ENCODE data around the gene CNTNAP2. TPM values are rescaled to one million over a fixed set of nuclear protein-coding genes. Genes with fewer than 3 reads are reported as not detected.

The CNTNAP2 gene
- total RNA-seq, 1 experiment from 2014 or later: 60.0 TPM

GRCh38 chr7:147861058-147861716, 1744.6 kb downstream of the CNTNAP2 start:
- CTCF ChIA-PET: no interaction called here
- DNase-seq (ENCODE audit: low spot score): no peak
- Histone ChIP-seq H3K27ac (ENCODE audit: low read depth, low read length, poor library complexity, severe bottlenecking) (no peak overlapping the region), H3K4me3 (ENCODE audit: low read depth, low read length, poor library complexity, severe bottlenecking) (no peak overlapping the region), H3K27me3 (replicated peaks; ENCODE audit: insufficient read depth, low read depth, low read length, poor library complexity) (no peaks in the 10 kb centered on the region), H3K9me3 (ENCODE audit: low read depth, low read length, poor library complexity, severe bottlenecking) (no peaks in the 10 kb centered on the region), H3K36me3 (ENCODE audit: insufficient read depth, low read length, poor library complexity, severe bottlenecking) (no peaks in the 10 kb centered on the region), H3K4me1 (ENCODE audit: insufficient read depth, low read length, poor library complexity, severe bottlenecking) (no peaks in the 10 kb centered on the region)
- BruUV-seq (replicated peaks): no TSS peak
- POLR2A ChIA-PET (ENCODE audit: low non-redundant PET): no interaction called here
- intact Hi-C loops (cut with micrococcal nuclease; ENCODE audit: unreplicated experiment): no loop called here
- TF ChIP-seq, protein P1, sequence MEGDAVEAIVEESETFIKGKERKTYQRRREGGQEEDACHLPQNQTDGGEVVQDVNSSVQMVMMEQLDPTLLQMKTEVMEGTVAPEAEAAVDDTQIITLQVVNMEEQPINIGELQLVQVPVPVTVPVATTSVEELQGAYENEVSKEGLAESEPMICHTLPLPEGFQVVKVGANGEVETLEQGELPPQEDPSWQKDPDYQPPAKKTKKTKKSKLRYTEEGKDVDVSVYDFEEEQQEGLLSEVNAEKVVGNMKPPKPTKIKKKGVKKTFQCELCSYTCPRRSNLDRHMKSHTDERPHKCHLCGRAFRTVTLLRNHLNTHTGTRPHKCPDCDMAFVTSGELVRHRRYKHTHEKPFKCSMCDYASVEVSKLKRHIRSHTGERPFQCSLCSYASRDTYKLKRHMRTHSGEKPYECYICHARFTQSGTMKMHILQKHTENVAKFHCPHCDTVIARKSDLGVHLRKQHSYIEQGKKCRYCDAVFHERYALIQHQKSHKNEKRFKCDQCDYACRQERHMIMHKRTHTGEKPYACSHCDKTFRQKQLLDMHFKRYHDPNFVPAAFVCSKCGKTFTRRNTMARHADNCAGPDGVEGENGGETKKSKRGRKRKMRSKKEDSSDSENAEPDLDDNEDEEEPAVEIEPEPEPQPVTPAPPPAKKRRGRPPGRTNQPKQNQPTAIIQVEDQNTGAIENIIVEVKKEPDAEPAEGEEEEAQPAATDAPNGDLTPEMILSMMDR (conservative IDR thresholded peaks at IDR 0.05; ENCODE audit: low read depth, low read length): no peak
- TF ChIP-seq EZH2 (IDR thresholded peaks at IDR 0.05; ENCODE audit: borderline replicate concordance, low read depth, low read length, poor library complexity, severe bottlenecking): no peak

GRCh38 chr7:147861945-147862344, 1745.3 kb downstream of the CNTNAP2 start:
- no TSS peak for BruUV-seq (replicated peaks)
- Histone ChIP-seq H3K27me3 (replicated peaks; ENCODE audit: insufficient read depth, low read depth, low read length, poor library complexity) (no peaks in the 10 kb centered on the region), H3K36me3 (ENCODE audit: insufficient read depth, low read length, poor library complexity, severe bottlenecking) (no peaks in the 10 kb centered on the region), H3K9me3 (ENCODE audit: low read depth, low read length, poor library complexity, severe bottlenecking) (no peaks in the 10 kb centered on the region), H3K27ac (ENCODE audit: low read depth, low read length, poor library complexity, severe bottlenecking) (no peak overlapping the region), H3K4me1 (ENCODE audit: insufficient read depth, low read length, poor library complexity, severe bottlenecking) (no peaks in the 10 kb centered on the region), H3K4me3 (ENCODE audit: low read depth, low read length, poor library complexity, severe bottlenecking) (no peak overlapping the region)
- DNase-seq (ENCODE audit: low spot score): no peak
- CTCF ChIA-PET: no interaction called here
- TF ChIP-seq EZH2 (IDR thresholded peaks at IDR 0.05; ENCODE audit: borderline replicate concordance, low read depth, low read length, poor library complexity, severe bottlenecking): no peak
- TF ChIP-seq, protein P1 (conservative IDR thresholded peaks at IDR 0.05; ENCODE audit: low read depth, low read length): no peak
- POLR2A ChIA-PET (ENCODE audit: low non-redundant PET): no interaction called here
- intact Hi-C loops (cut with micrococcal nuclease; ENCODE audit: unreplicated experiment): no loop called here

DNA sequence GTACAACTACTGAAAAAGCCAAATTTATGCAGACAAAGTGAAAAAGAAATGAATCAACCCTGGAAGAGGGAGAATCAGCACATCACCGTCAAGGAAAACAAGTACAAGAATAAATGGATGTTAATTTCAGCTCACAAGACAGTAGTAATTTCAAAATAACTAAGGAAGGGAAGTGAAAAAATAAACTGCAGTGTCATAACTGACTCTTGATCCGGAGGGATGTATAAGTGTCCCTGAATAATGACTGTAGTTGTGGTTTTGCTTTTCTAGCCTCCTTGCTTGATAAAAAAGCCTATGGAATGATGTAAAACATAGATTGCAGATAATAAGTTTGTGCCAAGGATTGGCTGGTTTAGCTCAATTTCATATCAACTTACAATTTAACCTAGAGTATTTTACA, 1752.9 kb downstream of the CNTNAP2 start:
- DNase-seq (ENCODE audit: low spot score): no peak
- H3K9me3 ChIP-seq (ENCODE audit: low read depth, low read length, poor library complexity, severe bottlenecking): no peaks in the 10 kb centered on the region
- CTCF ChIA-PET: no interaction called here
- POLR2A ChIA-PET (ENCODE audit: low non-redundant PET): no interaction called here
- no peak overlapping the region for H3K4me3 ChIP-seq (ENCODE audit: low read depth, low read length, poor library complexity, severe bottlenecking)
- BruUV-seq (replicated peaks): no TSS peak
- H3K36me3 ChIP-seq (ENCODE audit: insufficient read depth, low read length, poor library complexity, severe bottlenecking): no peaks in the 10 kb centered on the region
- no peaks in the 10 kb centered on the region for H3K27me3 ChIP-seq (replicated peaks; ENCODE audit: insufficient read depth, low read depth, low read length, poor library complexity)
- TF ChIP-seq, protein P1 (conservative IDR thresholded peaks at IDR 0.05; ENCODE audit: low read depth, low read length): no peak
- TF ChIP-seq EZH2 (IDR thresholded peaks at IDR 0.05; ENCODE audit: borderline replicate concordance, low read depth, low read length, poor library complexity, severe bottlenecking): no peak
- intact Hi-C loops (cut with micrococcal nuclease; ENCODE audit: unreplicated experiment): no loop called here
- no peaks in the 10 kb centered on the region for H3K4me1 ChIP-seq (ENCODE audit: insufficient read depth, low read length, poor library complexity, severe bottlenecking)
- H3K27ac ChIP-seq (ENCODE audit: low read depth, low read length, poor library complexity, severe bottlenecking): no peak overlapping the region
